ENCODE data around the gene TUBG2. TPM values are rescaled to one million over a fixed set of nuclear protein-coding genes. Genes with fewer than 3 reads are reported as not detected.

Gene TUBG2
- total and polyA plus RNA-seq, 12 donors = 14.5 to 65.1 (median 45.6) TPM

GRCh38 chr17:42687707-42688320, 28.7 kb downstream of the TUBG2 start:
- intact Hi-C loops (cut with DNase I) = no loop called here

GRCh38 chr17:42690596-42690995, 31.5 kb downstream of the TUBG2 start:
- no peak overlapping the region for H3K27ac ChIP-seq
- H3K9me3 ChIP-seq (replicated peaks in 1 of 3) = no peaks in the 10 kb centered on the region
- H3K36me3 ChIP-seq (replicated peaks in 1 of 2) = peaks cover 0 to 8% of the 10 kb centered on the region in 2 donors
- H3K4me1 ChIP-seq (replicated peaks in 1 of 2) = no peaks in the 10 kb centered on the region
- WGBS, 4 donors = 76 to 85% (median 83%) methylated on average over 8 to 10 of the region's 10 CpGs
- DNase-seq = no peak
- intact Hi-C loops (cut with DNase I) = no loop called here
- no peak overlapping the region for H3K4me3 ChIP-seq
- no peak for TF ChIP-seq POLR2A (IDR thresholded peaks at IDR 0.05)
- no peak for TF ChIP-seq CTCF (IDR thresholded peaks at IDR 0.05)
- no peaks in the 10 kb centered on the region for H3K27me3 ChIP-seq

More at GRCh38 chr17:42687707-42688320, 28.7 kb downstream of the TUBG2 start:
- Histone ChIP-seq H3K36me3 (replicated peaks in 1 of 2) (no peaks in the 10 kb centered on the region), H3K4me1 (replicated peaks in 1 of 2) (peaks cover under 1 to 10% of the 10 kb centered on the region in 2 donors), H3K27ac (no peak overlapping the region), H3K27me3 (no peaks in the 10 kb centered on the region), H3K4me3 (no peak overlapping the region), H3K9me3 (replicated peaks in 1 of 3) (no peaks in the 10 kb centered on the region)
- no peak for DNase-seq
- WGBS, 4 donors = 75 to 81% (median 76%) methylated on average over 27 of the region's 27 CpGs
- TF ChIP-seq CTCF (IDR thresholded peaks at IDR 0.05) (no peak), POLR2A (IDR thresholded peaks at IDR 0.05) (no peak)

- TF ChIP-seq POLR2A (IDR thresholded peaks at IDR 0.05) (no peak), CTCF (IDR thresholded peaks at IDR 0.05) (no peak)
- H3K4me1 ChIP-seq (replicated peaks in 1 of 2) = no peaks in the 10 kb centered on the region
- intact Hi-C loops (cut with DNase I) = no loop called here
- no peak overlapping the region for H3K4me3 ChIP-seq
- H3K27me3 ChIP-seq = no peaks in the 10 kb centered on the region
- WGBS, 4 donors = 86 to 93% (median 90%) methylated on average over 6 to 12 of the region's 12 CpGs
- DNase-seq = no peak
- peaks cover 0 to 10% of the 10 kb centered on the region in 2 donors for H3K36me3 ChIP-seq (replicated peaks in 1 of 2)
- no peak overlapping the region for H3K27ac ChIP-seq
- H3K9me3 ChIP-seq (replicated peaks in 1 of 3) = no peaks in the 10 kb centered on the region
These were observed 32.0 kb downstream of the TUBG2 start for GRCh38 chr17:42691021-42691545.

GRCh38 chr17:42692489-42692888, 33.4 kb downstream of the TUBG2 start:
- peaks cover 0 to 10% of the 10 kb centered on the region in 2 donors for H3K36me3 ChIP-seq (replicated peaks in 1 of 2)
- intact Hi-C loops (cut with DNase I) = no loop called here
- H3K27ac ChIP-seq = no peak overlapping the region
- no peaks in the 10 kb centered on the region for H3K9me3 ChIP-seq (replicated peaks in 1 of 3)
- 89 to 93% (median 90%) methylated on average over 5 to 11 of the region's 11 CpGs for WGBS, 4 donors
- DNase-seq = no peak
- H3K27me3 ChIP-seq = no peaks in the 10 kb centered on the region
- no peaks in the 10 kb centered on the region for H3K4me1 ChIP-seq (replicated peaks in 1 of 2)
- TF ChIP-seq CTCF (IDR thresholded peaks at IDR 0.05) = no peak
- TF ChIP-seq POLR2A (IDR thresholded peaks at IDR 0.05) = no peak
- H3K4me3 ChIP-seq = no peak overlapping the region

Data from adrenal gland (tissue), 12 donors.